OCI-LY3 (cell line): ENCODE measurements around the gene MBD4.

ENCODE experiments used
- CTCF ChIP-seq: fragments of 200-600, 300-600 bp; sonication (generic); IDR thresholded peaks from 2 replicates; pipeline ENCODE4 v1.5.1; 2014; ENCODE audit warnings: antibody characterized with exemption, low read length, low read depth
- EZH2phosphoT487 ChIP-seq: fragments of 200-600 bp; shearing (Covaris generic); IDR thresholded peaks from 2 replicates; pipeline ENCODE4 v1.6.1; 2018; ENCODE audit warnings: antibody characterized with exemption, mixed run types, low read depth

- TF ChIP-seq CTCF (no peak), EZH2phosphoT487 (no peak)
These were observed 36.8 kb upstream of the MBD4 start for GRCh38 chr3:129476586-129476985.
